ENCODE data around the gene ADAP1. TPM values are rescaled to one million over a fixed set of nuclear protein-coding genes. Genes with fewer than 3 reads are reported as not detected.

The ADAP1 gene
- total RNA-seq, 2 experiments from 2014 or later: 6.8 to 7.2 TPM

GRCh38 chr7:921581-922333 is 32.7 kb downstream of the ADAP1 start:
- H3K9me3 Mint-ChIP-seq: no peaks in the 10 kb centered on the region
- no peaks in the 10 kb centered on the region for H3K27me3 Mint-ChIP-seq
- Histone ChIP-seq H3K36me3 (ENCODE audit: insufficient read depth, low read length) (no peaks in the 10 kb centered on the region), H3K9me3 (ENCODE audit: control insufficient read depth in 1 of 2, insufficient read depth in 1 of 2, low read length in 2 of 2) (no peaks in the 10 kb centered on the region), H3K27ac (ENCODE audit: low read depth in 1 of 2, low read length in 2 of 2) (peak overlapping the region; percentile 21 to 75), H3K4me3 (ENCODE audit: low read length) (peak overlapping the region; percentile 77), H3K4me1 (ENCODE audit: insufficient read depth, low read length) (peaks cover 55% of the 10 kb centered on the region), H3K27me3 (ENCODE audit: control insufficient read depth in 1 of 2, insufficient read depth in 2 of 2, low read length in 2 of 2) (no peaks in the 10 kb centered on the region)
- ChIA-PET CTCF (interaction anchor here (1.7 kb wide), 1 partner anchor 71 kb away, joined by 4 read pairs; no protein-coding TSS in a partner anchor), POLR2A (interaction anchor here (0.8 to 3.2 kb wide), 4 partner anchors 12 to 571 kb away, joined by 3 to 79 read pairs (median 16); partner anchors contain the start of genes COX19 and GET4)
- peak overlapping the region; percentile 58 for H3K4me3 Mint-ChIP-seq
- H3K36me3 Mint-ChIP-seq (ENCODE audit: low read depth): no peaks in the 10 kb centered on the region
- peaks cover 30% of the 10 kb centered on the region for H3K4me1 Mint-ChIP-seq (ENCODE audit: low read depth)
- no peak for ATAC-seq (ENCODE audit: poor library complexity)
- peak overlapping the region; percentile 73 for H3K27ac Mint-ChIP-seq
- no peak for TF ChIP-seq CTCF (IDR thresholded peaks at IDR 0.05)
- peak in 6 of 14 experiments; percentile 3 to 42 (median 30) for DNase-seq
- intact Hi-C loops (cut with DNase I, micrococcal nuclease): loop anchor here (1.0 to 2.0 kb wide), 2 partner anchors 13 kb away; no protein-coding TSS in a partner anchor

GRCh38 chr7:921071-921461 is 33.4 kb downstream of the ADAP1 start:
- H3K4me1 Mint-ChIP-seq (ENCODE audit: low read depth): peaks cover 30% of the 10 kb centered on the region
- Histone ChIP-seq H3K4me3 (ENCODE audit: low read length) (no peak overlapping the region), H3K36me3 (ENCODE audit: insufficient read depth, low read length) (no peaks in the 10 kb centered on the region), H3K27me3 (ENCODE audit: control insufficient read depth in 1 of 2, insufficient read depth in 2 of 2, low read length in 2 of 2) (no peaks in the 10 kb centered on the region), H3K4me1 (ENCODE audit: insufficient read depth, low read length) (peaks cover 55% of the 10 kb centered on the region), H3K9me3 (ENCODE audit: control insufficient read depth in 1 of 2, insufficient read depth in 1 of 2, low read length in 2 of 2) (no peaks in the 10 kb centered on the region), H3K27ac (ENCODE audit: low read depth in 1 of 2, low read length in 2 of 2) (no peak overlapping the region)
- ATAC-seq (ENCODE audit: poor library complexity) (no peak), DNase-seq (peak in 3 of 14 experiments; percentile 0 to 32 (median 1))
- intact Hi-C loops (cut with DNase I, micrococcal nuclease): loop anchor here in 1 of 2 experiments (1.0 kb wide), 1 partner anchor 13 kb away; no protein-coding TSS in a partner anchor
- TF ChIP-seq CTCF (IDR thresholded peaks at IDR 0.05): no peak
- peak overlapping the region; percentile 58 for H3K4me3 Mint-ChIP-seq
- no peaks in the 10 kb centered on the region for H3K9me3 Mint-ChIP-seq
- ChIA-PET POLR2A (interaction anchor here (3.2 kb wide), 1 partner anchor 54 kb away, joined by 79 read pairs; the partner anchor contains the start of gene COX19), CTCF (interaction anchor here (1.7 kb wide), 1 partner anchor 72 kb away, joined by 4 read pairs; no protein-coding TSS in a partner anchor)
- H3K27ac Mint-ChIP-seq: peak overlapping the region; percentile 73
- H3K27me3 Mint-ChIP-seq: no peaks in the 10 kb centered on the region
- no peaks in the 10 kb centered on the region for H3K36me3 Mint-ChIP-seq (ENCODE audit: low read depth)

GRCh38 chr7:920351-921070 is 34.0 kb downstream of the ADAP1 start:
- ChIA-PET POLR2A (interaction anchor here (3.2 kb wide), 1 partner anchor 54 kb away, joined by 79 read pairs; the partner anchor contains the start of gene COX19), CTCF (interaction anchor here (1.7 kb wide), 1 partner anchor 73 kb away, joined by 4 read pairs; no protein-coding TSS in a partner anchor)
- H3K27me3 Mint-ChIP-seq: no peaks in the 10 kb centered on the region
- Histone ChIP-seq H3K27ac (ENCODE audit: low read depth in 1 of 2, low read length in 2 of 2) (no peak overlapping the region), H3K4me3 (ENCODE audit: low read length) (no peak overlapping the region), H3K9me3 (ENCODE audit: control insufficient read depth in 1 of 2, insufficient read depth in 1 of 2, low read length in 2 of 2) (no peaks in the 10 kb centered on the region), H3K4me1 (ENCODE audit: insufficient read depth, low read length) (peaks cover 50% of the 10 kb centered on the region), H3K36me3 (ENCODE audit: insufficient read depth, low read length) (no peaks in the 10 kb centered on the region), H3K27me3 (ENCODE audit: control insufficient read depth in 1 of 2, insufficient read depth in 2 of 2, low read length in 2 of 2) (no peaks in the 10 kb centered on the region)
- DNase-seq: peak in 5 of 14 experiments; percentile 1 to 38 (median 32)
- ATAC-seq (ENCODE audit: poor library complexity): no peak
- no peak for TF ChIP-seq CTCF (IDR thresholded peaks at IDR 0.05)
- intact Hi-C loops (cut with DNase I, micrococcal nuclease): loop anchor here in 1 of 2 experiments (1.0 kb wide), 1 partner anchor 12 kb away; no protein-coding TSS in a partner anchor
- peak overlapping the region; percentile 73 for H3K27ac Mint-ChIP-seq
- H3K4me1 Mint-ChIP-seq (ENCODE audit: low read depth): peaks cover 30% of the 10 kb centered on the region
- no peaks in the 10 kb centered on the region for H3K36me3 Mint-ChIP-seq (ENCODE audit: low read depth)
- H3K4me3 Mint-ChIP-seq: peak overlapping the region; percentile 58
- H3K9me3 Mint-ChIP-seq: no peaks in the 10 kb centered on the region
